LNCaP clone FGC (cell line): ENCODE results near the gene LRRTM2.

Source experiments
- DNase-seq: peaks from one replicate; pipeline ENCODE4 v3.0.0-alpha.2; 2011; ENCODE audit warnings: low read depth
- H3K4me3 ChIP-seq: 2 replicates; pipeline ENCODE4 v1.5.1; 2011; ENCODE audit warnings: mild to moderate bottlenecking, low read depth, low read length, control low read depth
- CTCF ChIP-seq: IDR thresholded peaks from 2 replicates; pipeline ENCODE4 v1.5.1; 2012; ENCODE audit warnings: mild to moderate bottlenecking; ENCODE audit not compliant: control insufficient read depth, insufficient read depth; ENCODE audit errors: extremely low read depth

LRRTM2 gene

DNA sequence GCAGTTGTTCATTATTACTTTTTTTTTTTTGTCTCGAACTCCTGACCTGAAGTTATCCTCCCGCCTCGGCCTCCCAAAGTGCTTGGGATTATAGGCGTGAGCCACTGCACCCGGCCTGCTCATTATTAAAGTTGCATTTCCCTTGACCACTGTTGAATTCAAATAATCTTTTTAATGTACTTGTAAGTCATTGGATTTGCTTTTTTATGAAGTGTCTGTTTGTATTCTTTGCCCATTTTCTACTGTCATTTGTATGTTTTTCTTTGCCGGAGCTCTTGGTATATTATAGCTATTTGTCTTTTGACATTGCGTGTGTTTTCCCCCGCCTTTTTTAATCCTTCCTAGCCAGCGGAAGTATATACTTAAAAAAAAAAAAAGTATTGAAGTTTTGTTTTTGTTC is 22.0 kb downstream of the LRRTM2 start:
- no peak for DNase-seq
- TF ChIP-seq CTCF: no peak
- no peak overlapping the region for H3K4me3 ChIP-seq

DNA sequence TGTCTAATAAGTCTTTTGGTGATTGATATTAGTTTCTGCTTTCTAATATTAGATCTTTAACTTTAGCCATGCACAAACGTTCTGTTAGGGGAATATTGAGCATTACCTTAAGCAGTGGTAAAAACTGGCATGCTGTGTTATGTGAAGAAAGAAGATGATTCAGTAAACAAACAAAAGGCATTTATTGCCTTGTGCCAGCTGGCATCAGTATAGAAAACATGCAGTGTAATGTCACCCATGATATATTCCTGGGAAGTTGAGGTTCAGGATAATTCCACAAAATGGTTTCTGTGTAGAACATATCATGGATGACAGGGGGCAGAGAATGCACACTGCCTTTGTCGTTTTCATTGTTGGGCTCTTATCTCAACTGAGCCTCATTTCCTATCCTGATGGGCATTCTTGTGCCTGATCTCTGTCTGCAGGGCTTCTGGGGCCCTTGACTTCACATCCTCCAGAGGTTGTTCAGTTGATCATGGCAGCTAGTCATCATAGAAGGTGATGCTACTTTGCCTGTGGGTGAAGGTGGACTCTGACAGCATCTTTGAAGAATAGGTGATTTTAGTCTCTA is 24.2 kb downstream of the LRRTM2 start:
- peak; percentile 59 for DNase-seq
- H3K4me3 ChIP-seq: no peak overlapping the region
- no peak for TF ChIP-seq CTCF

DNA sequence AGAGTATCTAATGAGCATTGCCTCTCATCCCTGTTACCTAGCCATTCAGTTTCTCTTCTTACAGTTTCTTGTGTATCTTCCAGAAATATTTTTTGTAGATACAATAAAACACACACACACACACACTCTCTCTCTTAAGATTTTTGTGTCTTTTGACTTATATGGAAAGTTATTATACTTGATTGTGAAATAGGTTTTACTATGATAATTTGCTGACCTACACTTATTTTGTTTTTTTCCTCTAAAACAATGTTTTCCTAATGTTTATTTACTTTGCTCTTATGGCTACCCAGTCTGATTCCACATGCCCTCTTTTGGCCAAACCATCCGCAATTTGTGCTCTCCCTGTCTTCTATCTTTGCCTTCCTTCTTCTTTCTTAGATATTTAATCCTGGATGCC is 25.3 kb downstream of the LRRTM2 start:
- no peak for DNase-seq
- no peak for TF ChIP-seq CTCF
- H3K4me3 ChIP-seq: no peak overlapping the region

DNA sequence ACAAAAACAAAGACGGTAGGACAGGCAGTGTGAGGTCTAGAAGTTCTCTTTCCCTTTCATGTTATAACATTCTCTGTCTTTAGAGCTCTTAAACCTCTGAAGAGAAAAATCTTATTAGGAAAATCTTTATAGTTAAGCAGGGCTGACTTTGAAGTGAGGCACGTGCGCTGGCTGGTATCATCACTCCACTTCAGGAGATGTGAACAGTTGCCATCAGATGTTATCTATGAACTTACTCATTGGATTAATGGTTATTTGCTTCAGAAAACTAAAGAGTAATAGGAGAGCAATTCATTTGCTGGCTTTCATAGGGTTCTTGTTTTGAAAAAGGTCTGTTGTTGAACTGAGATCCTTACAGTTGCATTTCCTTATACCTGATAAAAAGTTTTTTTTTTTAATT is 25.7 kb downstream of the LRRTM2 start:
- DNase-seq: peak; percentile 72
- TF ChIP-seq CTCF: no peak
- H3K4me3 ChIP-seq: no peak overlapping the region

- peak; percentile 15 for DNase-seq
- H3K4me3 ChIP-seq: no peak overlapping the region
These were observed 30.2 kb downstream of the LRRTM2 start for GRCh38 chr5:138844812-138845513.

DNA sequence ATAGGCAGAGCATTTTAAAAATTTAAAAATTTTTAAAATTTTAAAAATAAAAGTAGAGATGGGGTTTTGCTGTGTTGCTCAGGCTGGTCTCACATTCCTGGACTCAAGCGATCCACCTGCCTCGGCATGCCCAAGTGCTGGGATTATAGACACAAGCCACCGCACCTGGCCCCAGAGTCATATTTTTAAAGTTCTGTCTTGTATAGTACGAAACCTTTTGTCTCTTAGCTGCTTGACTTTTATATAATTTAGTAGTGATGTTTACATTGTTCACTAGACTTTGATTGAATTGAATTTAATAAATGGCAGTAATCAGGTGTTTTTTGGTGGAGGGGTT is 31.0 kb downstream of the LRRTM2 start:
- DNase-seq: no peak
- TF ChIP-seq CTCF: no peak
- no peak overlapping the region for H3K4me3 ChIP-seq

More at GRCh38 chr5:138844812-138845513, 30.2 kb downstream of the LRRTM2 start:
- no peak for TF ChIP-seq CTCF

GRCh38 chr5:138843316-138844124 is 31.6 kb downstream of the LRRTM2 start:
- no peak for TF ChIP-seq CTCF
- no peak overlapping the region for H3K4me3 ChIP-seq
- no peak for DNase-seq
